Testis (tissue), 3 donors: ENCODE results near the gene BAG5. TPM values are rescaled to one million over a fixed set of nuclear protein-coding genes. Genes with fewer than 3 reads are reported as not detected.

Source experiments
- DNase-seq: peaks from one replicate; pipeline ENCODE4 v3.0.0-alpha.2; 2019
- H3K27ac ChIP-seq, 2 donors: fragments of 200-600 bp; sonication (generic); one replicate each; pipeline ENCODE4 v1.5.1; 2019
- H3K27me3 ChIP-seq: fragments of 200-600 bp; sonication (generic); one replicate; pipeline ENCODE4 v1.5.1; 2019
- H3K36me3 ChIP-seq: fragments of 200-600 bp; sonication (generic); one replicate; pipeline ENCODE4 v1.5.1; 2017; ENCODE audit warnings: low read depth; ENCODE audit errors: missing control alignments
- H3K4me1 ChIP-seq: fragments of 200-600 bp; sonication (generic); one replicate; pipeline ENCODE4 v1.5.1; 2019
- H3K4me3 ChIP-seq, 2 donors: fragments of 200-600 bp; sonication (generic); one replicate each; pipeline ENCODE4 v1.5.1; 2017 to 2019
- H3K9me3 ChIP-seq: fragments of 200-600 bp; sonication (generic); one replicate; pipeline ENCODE4 v1.5.1; 2017
- CTCF ChIP-seq, 3 experiments: fragments of 450-650 bp in 2 of 3; fragments of 200-600 bp in 1 of 3; sonication (generic) in 1 of 3; IDR thresholded peaks; one replicate each; pipeline ENCODE4 v1.5.1; 2016 to 2019; ENCODE audit warnings: antibody characterized with exemption in 3 of 3, mild to moderate bottlenecking in 2 of 3, moderate library complexity in 1 of 3
- POLR2A ChIP-seq: fragments of 450-650 bp; IDR thresholded peaks from one replicate; pipeline ENCODE4 v1.6.1; 2017; ENCODE audit warnings: antibody characterized with exemption, mild to moderate bottlenecking, moderate library complexity
- WGBS, 2 donors: methylation state at CpG; one replicate each; pipeline ENCODE4 v1.1.5; 2018; 5-methylcytosine and 5-hydroxymethylcytosine counted together
- intact Hi-C: fragments of 100-400 bp; cut with DNase I; formaldehyde crosslinking; loops from one replicate; pipeline ENCODE4 v1.15.1; 2023; ENCODE audit warnings: low total_unique reads
- polyA plus RNA-seq: library from polyadenylated mRNA; stranded (reverse); fragments of 350-450 nt; fragmentation: Illumina TruSeq; extraction: RNeasy Lipid Tissue Mini Kit (QIAGEN cat#74804); gene quantifications from one replicate; pipeline ENCODE4 v1.2.3, GENCODE V29; 2014; ENCODE audit warnings: low read depth, low replicate concordance; ENCODE audit not compliant: insufficient read depth
- total RNA-seq, 2 donors: library from RNA; depleted of rRNA; stranded (reverse); fragments of >200 nt; gene quantifications; one replicate each; pipeline ENCODE4 v1.2.3, GENCODE V29; 2016

Gene BAG5
- total and polyA plus RNA-seq, 3 donors from 2014 or later, result 63.4 to 202 (median 124) TPM

GRCh38 chr14:103547941-103548462 is 14.5 kb downstream of the BAG5 start:
- Histone ChIP-seq H3K9me3 (no peaks in the 10 kb centered on the region), H3K4me3 (no peak overlapping the region), H3K27ac (no peak overlapping the region), H3K4me1 (peaks cover 60% of the 10 kb centered on the region), H3K36me3 (no peaks in the 10 kb centered on the region), H3K27me3 (no peaks in the 10 kb centered on the region)
- intact Hi-C loops, result no loop called here
- no peak for DNase-seq
- 85 to 93% methylated on average over 18 of the region's 18 CpGs for WGBS, 2 donors
- TF ChIP-seq POLR2A (no peak), CTCF (IDR thresholded peaks at IDR 0.05) (no peak)

- TF ChIP-seq CTCF (IDR thresholded peaks at IDR 0.05), result no peak
- no peak overlapping the region for H3K4me3 ChIP-seq
- no peak for DNase-seq
- WGBS, 2 donors, result 91 to 94% methylated on average over 10 to 11 of the region's 11 CpGs
- H3K9me3 ChIP-seq, result no peaks in the 10 kb centered on the region
- no peaks in the 10 kb centered on the region for H3K27me3 ChIP-seq
- no peaks in the 10 kb centered on the region for H3K36me3 ChIP-seq
- no peak overlapping the region for H3K27ac ChIP-seq
- intact Hi-C loops, result no loop called here
- H3K4me1 ChIP-seq, result peaks cover 61% of the 10 kb centered on the region
Observed at GRCh38 chr14:103547455-103547940, 15.0 kb downstream of the BAG5 start.

GRCh38 chr14:103546652-103547454 is 15.6 kb downstream of the BAG5 start:
- Histone ChIP-seq H3K36me3 (no peaks in the 10 kb centered on the region), H3K27ac (no peak overlapping the region), H3K4me1 (peaks cover 61% of the 10 kb centered on the region), H3K9me3 (no peaks in the 10 kb centered on the region), H3K4me3 (no peak overlapping the region), H3K27me3 (no peaks in the 10 kb centered on the region)
- TF ChIP-seq POLR2A (no peak), CTCF (IDR thresholded peaks at IDR 0.05) (peak; percentile 88 to 95 (median 91))
- 45 to 65% methylated on average over 2 to 20 of the region's 21 CpGs for WGBS, 2 donors
- DNase-seq, result peak; percentile 83
- intact Hi-C loops, result no loop called here

GRCh38 chr14:103545915-103546651 is 16.4 kb downstream of the BAG5 start:
- no peak overlapping the region for H3K4me3 ChIP-seq
- H3K27me3 ChIP-seq, result no peaks in the 10 kb centered on the region
- DNase-seq, result no peak
- H3K27ac ChIP-seq, result no peak overlapping the region
- no peaks in the 10 kb centered on the region for H3K36me3 ChIP-seq
- intact Hi-C loops, result no loop called here
- peaks cover 61% of the 10 kb centered on the region for H3K4me1 ChIP-seq
- TF ChIP-seq POLR2A (no peak), CTCF (IDR thresholded peaks at IDR 0.05) (no peak)
- 78 to 82% methylated on average over 7 to 27 of the region's 27 CpGs for WGBS, 2 donors
- H3K9me3 ChIP-seq, result no peaks in the 10 kb centered on the region
